IMR-90 (cell line): ENCODE data around the gene ZDHHC24.

ENCODE experiments used
- CTCF ChIP-seq: conservative IDR thresholded peaks from 2 replicates; pipeline ENCODE4 v1.5.1; 2012; ENCODE audit warnings: mild to moderate bottlenecking, low read depth, low read length, improper control_type of control experiment
- MAFK ChIP-seq: IDR thresholded peaks from 2 replicates; pipeline ENCODE4 v1.6.1; 2012; ENCODE audit warnings: low read depth, low read length, improper control_type of control experiment
- MAZ ChIP-seq: IDR thresholded peaks from 2 replicates; pipeline ENCODE4 v1.6.1; 2012; ENCODE audit warnings: low read depth, mild to moderate bottlenecking, low read length, improper control_type of control experiment, moderate library complexity, borderline replicate concordance
- MXI1 ChIP-seq: IDR thresholded peaks from 2 replicates; pipeline ENCODE4 v1.6.1; 2012; ENCODE audit warnings: low read depth, mild to moderate bottlenecking, low read length, moderate library complexity, borderline replicate concordance
- POLR2A ChIP-seq: IDR thresholded peaks from 2 replicates; pipeline ENCODE4 v1.6.1; 2012; ENCODE audit warnings: mild to moderate bottlenecking, low read depth, low read length

GRCh38 chr11:66563832-66564231 is 18.0 kb upstream of the ZDHHC24 start:
- TF ChIP-seq CTCF (no peak), MAFK (no peak), MXI1 (no peak), POLR2A (no peak), MAZ (no peak)
